ENCODE measurements around the gene LMF2.
A peak's percentile ranks its signal among the peaks of the same experiment; 100 is the strongest.

LMF2 gene

DNA sequence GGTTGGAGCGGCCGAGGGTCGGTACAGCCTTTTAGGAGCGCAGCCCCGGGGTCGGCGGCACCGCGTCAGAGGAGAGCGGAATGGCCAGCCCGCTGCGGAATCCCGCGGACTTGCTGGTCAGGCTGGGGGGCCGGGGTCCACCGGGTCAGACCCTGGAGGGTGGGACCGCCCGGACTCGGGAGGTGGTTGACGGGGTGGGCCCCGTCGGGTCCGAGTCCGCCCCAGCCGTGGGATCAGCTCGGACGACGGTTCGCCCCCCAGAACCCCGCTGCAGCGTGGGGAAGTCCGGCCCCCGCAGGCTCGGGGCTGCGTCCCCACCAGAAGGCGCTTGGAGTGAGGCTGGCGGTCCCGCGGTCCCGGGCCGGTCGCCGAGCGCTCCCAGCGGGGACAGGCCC is 26.5 kb downstream of the LMF2 start:
- no peak for DNase-seq

- no peak for DNase-seq
Observed at GRCh38 chr22:50479721-50480120, 27.8 kb downstream of the LMF2 start.

- DNase-seq, result no peak
Observed at GRCh38 chr22:50477923-50478322, 29.6 kb downstream of the LMF2 start.

- no peak for DNase-seq
Observed at GRCh38 chr22:50476868-50477267, 30.6 kb downstream of the LMF2 start.

DNA sequence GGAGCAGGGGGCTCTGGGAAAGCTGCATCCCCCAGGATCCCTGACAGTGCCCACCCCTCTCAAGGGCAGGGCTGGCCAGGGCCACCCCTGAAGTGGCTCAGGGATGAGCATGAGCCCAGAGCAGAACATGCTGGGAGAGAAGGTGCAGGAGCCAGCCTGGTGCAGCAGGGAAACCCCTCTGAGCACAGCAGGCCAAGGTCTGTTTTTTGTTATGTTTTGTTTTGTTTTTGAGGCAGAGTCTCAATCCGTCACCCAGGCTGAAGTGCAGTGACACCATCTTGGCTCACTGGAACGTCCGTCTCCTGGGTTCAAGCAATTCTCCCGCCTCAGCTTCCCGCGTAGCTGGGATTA is 31.9 kb downstream of the LMF2 start:
- no peak for DNase-seq

DNA sequence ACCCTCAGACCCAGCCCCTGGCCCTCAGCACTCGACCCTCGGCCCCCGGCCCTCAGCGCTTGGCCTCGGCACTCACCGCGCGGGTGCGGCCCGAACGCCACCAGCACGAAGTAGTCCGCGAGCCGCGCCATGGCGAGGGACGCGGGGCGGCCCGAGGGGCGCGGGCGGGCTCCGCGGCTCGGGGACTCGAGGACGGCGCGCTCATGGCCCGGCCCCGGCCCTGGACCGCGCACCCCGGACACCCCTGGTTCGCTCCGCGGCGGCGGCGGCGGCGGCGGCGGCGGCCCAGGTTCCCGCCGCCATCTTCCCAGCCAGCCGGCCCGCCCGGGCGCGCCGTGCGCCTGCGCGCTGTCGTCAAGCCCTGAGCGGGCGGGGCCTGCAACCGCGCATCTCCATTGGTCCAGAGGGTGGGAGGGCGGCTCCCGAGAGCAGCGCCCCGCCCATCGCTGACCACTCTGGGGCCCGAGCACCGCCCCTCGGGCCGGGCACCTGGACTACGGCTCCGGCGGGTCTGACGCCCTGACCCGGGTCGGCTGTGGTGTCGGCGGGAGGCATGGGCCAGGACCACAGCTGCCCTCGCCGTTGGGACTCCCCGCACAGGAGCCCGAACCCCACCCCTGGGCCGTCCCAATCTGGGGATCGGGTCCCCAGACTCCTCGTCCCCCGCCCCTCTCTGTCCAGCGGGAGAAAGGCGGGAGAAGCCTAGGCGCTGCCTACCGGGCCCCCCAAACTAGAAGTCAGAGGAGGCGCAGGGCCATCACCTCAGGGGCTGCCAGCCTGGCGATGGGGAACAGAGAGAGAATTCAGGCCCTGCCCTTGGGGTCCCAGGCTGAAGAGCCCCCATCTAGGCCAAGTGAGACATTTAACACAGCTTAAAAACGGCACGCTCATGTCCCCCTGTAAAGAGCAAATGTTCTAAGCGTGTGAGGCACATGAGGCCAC is 32.5 kb downstream of the LMF2 start, which contains the start of gene SBF1:
Gene SBF1 (minus strand): TSS at position 326 of the 942 bp plus-strand sequence. CDS start 195 bp downstream, at position 131.
- peak; percentile 31 to 89 for DNase-seq

GRCh38 chr22:50473855-50474671 is 33.4 kb downstream of the LMF2 start:
- no peak for DNase-seq

GRCh38 chr22:50473088-50473487 is 34.4 kb downstream of the LMF2 start:
- peak in 1 of 2 experiments; percentile 31 for DNase-seq

DNA sequence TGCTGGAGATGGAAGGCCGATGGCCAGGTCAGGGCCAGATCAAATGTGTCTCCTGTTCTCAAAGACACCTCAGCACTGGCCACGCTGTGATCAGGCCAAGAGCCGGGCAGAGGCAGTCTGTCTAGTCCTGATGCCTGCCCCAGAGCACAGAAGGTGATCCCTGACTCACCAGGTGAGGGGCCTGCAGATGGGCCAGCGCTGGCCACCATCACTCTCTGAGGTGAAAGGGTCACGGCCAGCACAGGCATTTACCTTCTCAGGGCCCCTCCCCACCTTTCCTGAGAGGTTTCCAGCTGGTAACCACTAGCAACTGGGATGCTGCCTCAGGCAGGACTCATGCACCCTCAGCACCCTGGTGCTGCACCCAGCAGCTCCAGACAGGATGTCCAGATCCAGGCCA is 35.5 kb downstream of the LMF2 start:
- no peak for DNase-seq

- DNase-seq, result no peak
Observed at GRCh38 chr22:50471197-50471847, 36.2 kb downstream of the LMF2 start.

GRCh38 chr22:50470491-50470890 is 37.0 kb downstream of the LMF2 start:
- peak in 1 of 2 experiments; percentile 45 for DNase-seq

GRCh38 chr22:50469377-50470305 is 37.9 kb downstream of the LMF2 start:
- DNase-seq, result peak; percentile 58 to 82

- DNase-seq, result no peak
Observed at GRCh38 chr22:50468626-50469025, 38.9 kb downstream of the LMF2 start.

GRCh38 chr22:50467773-50468440 is 39.6 kb downstream of the LMF2 start:
- DNase-seq, result no peak

- no peak for DNase-seq
Observed at GRCh38 chr22:50467341-50467740, 40.2 kb downstream of the LMF2 start.

DNA sequence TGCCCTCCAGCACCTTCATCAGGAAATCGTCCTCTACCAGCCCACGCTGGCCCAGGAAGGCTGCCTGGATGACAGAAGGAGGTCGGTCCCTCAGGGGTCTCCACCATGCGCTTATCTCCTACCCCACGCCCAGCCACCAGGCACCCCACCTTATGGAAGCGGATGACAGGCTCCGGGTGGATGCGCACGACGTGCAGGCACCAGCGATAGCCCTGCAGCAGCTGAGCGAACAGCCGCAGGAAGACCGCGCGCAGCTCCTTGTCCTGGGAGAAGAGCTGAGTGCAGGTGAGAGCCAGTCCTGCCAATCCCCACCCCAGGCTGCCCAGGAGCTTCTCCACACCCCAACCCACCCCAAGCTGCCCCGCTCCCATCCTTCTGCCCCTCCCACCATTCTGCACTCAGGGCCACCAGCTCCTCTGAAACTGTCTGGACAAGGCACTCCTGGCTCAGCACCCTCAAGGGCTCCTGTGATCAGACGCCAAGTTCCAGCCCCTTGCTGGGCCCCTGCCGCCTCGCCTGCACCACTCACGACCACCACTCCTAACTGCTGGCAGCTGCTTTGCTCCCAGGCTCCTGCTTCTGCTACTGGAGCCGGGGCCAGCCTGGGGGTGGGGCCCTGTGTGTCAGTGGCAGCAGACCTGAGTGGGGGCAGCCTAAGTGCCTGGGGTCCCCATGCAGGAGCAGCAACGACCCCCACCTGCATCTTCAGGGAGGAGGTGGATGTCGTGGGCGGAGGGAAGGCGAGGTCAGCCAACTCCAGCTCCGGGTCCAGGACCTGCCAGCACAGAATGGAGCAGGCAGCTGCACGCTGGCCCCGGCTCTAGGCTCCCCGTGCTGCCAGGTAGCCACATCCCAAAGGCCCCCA is 42.2 kb downstream of the LMF2 start:
- no peak for DNase-seq

GRCh38 chr22:50464451-50464850 is 43.1 kb downstream of the LMF2 start:
- DNase-seq, result no peak

DNA sequence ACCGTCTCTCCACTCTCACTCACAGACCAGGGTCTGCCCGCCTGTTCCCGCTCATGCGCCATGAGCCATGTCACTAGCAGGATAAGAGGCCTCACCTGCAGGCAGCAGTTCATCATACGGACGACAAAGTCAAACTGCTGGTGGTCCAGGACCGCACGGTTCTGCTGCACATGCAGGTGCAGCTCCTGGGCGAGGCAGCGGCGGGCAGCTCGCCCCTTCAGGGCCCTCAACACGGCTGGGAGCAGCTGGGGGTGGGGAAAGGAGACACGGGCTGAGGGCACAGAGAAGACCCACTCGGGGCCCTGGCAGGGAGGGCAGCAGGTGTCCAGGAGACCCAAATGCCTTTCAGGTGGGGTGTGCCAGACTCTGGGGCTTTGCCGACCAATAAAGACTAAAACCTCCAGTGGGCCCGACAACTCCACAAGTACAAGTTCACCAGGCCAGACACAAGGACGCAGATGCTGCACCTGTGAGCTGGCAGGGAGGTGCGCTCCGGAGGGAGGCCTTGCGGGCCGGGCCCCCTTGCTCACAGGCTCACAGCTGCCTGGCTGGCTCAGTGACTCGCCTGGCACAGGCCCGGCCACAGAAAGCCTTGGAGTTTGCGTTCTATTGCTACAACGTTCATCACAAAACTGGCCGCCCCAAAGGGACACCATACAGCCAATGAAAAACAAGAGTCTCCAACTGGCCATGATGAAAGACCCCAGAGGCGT is 44.2 kb downstream of the LMF2 start:
- DNase-seq, result no peak

- peak in 1 of 2 experiments; percentile 48 for DNase-seq
Observed at GRCh38 chr22:50461979-50462540, 45.4 kb downstream of the LMF2 start.
